ENCODE measurements around the gene BTRC. TPM values are rescaled to one million over a fixed set of nuclear protein-coding genes. Genes with fewer than 3 reads are reported as not detected.

The BTRC gene
- total RNA-seq, 2 donors from 2014 or later = 19.8 to 22.4 TPM

DNA sequence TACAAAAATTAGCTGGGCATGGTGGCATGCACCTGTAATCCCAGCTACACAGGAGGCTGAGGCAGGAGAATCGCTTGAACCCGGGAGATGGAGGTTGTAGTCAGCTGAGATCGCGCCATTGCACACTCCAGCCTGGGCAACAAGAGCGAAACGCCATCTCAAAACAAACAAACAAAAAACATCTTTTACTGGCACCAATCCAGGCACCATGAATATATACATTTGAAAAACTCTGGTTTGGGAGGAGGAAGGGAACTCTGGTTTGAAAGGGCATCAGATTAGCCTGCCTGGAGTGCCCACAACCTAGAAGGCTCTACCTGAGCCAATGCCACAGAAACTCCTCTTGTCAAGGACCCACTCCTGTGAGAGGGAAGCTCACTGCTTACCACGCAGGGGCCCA is 218.2 kb downstream of the BTRC start:
- peaks cover 0 to 18% of the 10 kb centered on the region in 2 donors for H3K4me1 ChIP-seq
- peaks cover 0 to 10% of the 10 kb centered on the region in 2 donors for H3K27me3 ChIP-seq
- H3K36me3 ChIP-seq = no peaks in the 10 kb centered on the region
- H3K9me3 ChIP-seq = peaks cover 0 to 13% of the 10 kb centered on the region in 2 donors
- DNase-seq (ENCODE audit: low spot score) = no peak
- H3K27ac ChIP-seq = no peak overlapping the region
- TF ChIP-seq, protein P1, sequence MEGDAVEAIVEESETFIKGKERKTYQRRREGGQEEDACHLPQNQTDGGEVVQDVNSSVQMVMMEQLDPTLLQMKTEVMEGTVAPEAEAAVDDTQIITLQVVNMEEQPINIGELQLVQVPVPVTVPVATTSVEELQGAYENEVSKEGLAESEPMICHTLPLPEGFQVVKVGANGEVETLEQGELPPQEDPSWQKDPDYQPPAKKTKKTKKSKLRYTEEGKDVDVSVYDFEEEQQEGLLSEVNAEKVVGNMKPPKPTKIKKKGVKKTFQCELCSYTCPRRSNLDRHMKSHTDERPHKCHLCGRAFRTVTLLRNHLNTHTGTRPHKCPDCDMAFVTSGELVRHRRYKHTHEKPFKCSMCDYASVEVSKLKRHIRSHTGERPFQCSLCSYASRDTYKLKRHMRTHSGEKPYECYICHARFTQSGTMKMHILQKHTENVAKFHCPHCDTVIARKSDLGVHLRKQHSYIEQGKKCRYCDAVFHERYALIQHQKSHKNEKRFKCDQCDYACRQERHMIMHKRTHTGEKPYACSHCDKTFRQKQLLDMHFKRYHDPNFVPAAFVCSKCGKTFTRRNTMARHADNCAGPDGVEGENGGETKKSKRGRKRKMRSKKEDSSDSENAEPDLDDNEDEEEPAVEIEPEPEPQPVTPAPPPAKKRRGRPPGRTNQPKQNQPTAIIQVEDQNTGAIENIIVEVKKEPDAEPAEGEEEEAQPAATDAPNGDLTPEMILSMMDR (IDR thresholded peaks at IDR 0.05) = no peak
- no peak overlapping the region for H3K4me3 ChIP-seq

DNA sequence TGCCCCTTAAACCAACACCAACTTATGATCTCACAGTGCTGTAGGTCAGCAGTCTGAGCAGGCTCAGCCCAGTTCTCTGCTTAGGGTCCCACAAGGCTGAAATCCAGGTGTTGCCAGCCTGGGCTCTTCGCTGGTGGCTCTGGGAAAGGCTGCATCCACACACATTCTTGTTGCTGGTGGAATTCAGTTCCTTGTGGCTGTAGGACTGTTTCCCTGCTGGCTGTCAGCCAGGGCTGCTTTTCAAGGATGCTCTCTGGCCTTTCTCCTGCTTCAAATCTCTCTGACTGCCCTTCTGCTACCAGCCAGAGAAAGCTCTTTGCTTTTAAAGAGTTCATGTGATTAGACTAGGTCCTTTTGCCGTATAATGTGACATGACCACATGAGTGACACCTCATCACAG is 218.8 kb downstream of the BTRC start:
- no peak overlapping the region for H3K4me3 ChIP-seq
- no peak for DNase-seq (ENCODE audit: low spot score)

DNA sequence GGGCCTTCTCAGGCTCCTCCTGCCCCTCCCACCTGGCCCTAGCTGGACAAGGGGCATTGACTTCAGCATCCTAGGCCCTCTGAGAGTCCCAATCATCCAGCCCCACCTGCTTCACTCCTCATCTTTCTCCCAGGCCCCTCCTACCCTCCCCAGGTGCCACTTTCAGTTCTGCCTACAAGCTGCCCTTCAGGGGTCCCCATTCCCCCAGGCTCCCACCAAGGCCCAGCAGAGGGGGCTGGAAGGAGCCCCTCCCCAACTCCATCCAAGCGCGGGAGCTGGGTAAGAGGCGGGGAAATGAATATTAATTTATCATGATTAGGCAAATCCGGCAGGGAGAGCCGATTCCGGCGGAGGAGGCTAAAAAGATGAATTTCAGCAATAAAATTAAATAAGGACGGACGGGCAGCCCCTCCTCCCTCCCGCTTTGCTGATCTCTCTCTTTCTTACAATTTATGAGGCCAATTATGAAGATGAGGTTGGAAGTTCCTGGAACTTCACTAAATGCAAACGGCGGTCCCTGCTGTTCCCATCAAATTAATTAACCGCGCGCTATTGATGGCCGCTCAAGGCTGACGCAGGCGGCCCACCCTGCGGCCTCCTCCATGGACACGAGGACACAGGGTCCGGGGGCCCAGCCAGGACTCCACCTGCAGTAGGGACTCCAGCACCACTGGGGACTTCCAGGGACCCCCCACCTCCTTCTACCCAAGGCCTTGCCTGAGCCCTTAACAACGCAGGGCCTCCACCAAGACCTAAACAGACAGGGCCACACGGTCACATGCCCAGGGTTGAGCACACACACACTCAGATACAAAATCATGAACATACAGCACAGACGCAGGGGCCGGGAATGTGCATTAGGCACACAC is 220.2 kb downstream of the BTRC start:
- DNase-seq (ENCODE audit: low spot score) = no peak
- H3K4me1 ChIP-seq = peaks cover 0 to 18% of the 10 kb centered on the region in 2 donors
- H3K36me3 ChIP-seq = peaks cover 4% of the 10 kb centered on the region
- no peak overlapping the region for H3K4me3 ChIP-seq
- TF ChIP-seq, protein P1 (IDR thresholded peaks at IDR 0.05) = no peak
- H3K9me3 ChIP-seq = peaks cover 0 to 13% of the 10 kb centered on the region in 2 donors
- H3K27me3 ChIP-seq = peaks cover 0 to 6% of the 10 kb centered on the region in 2 donors
- no peak overlapping the region for H3K27ac ChIP-seq

More for the DNA sequence above, 218.8 kb downstream of the BTRC start:
- TF ChIP-seq, protein P1 (IDR thresholded peaks at IDR 0.05) = no peak
- no peaks in the 10 kb centered on the region for H3K36me3 ChIP-seq
- no peak overlapping the region for H3K27ac ChIP-seq
- peaks cover 0 to 10% of the 10 kb centered on the region in 2 donors for H3K27me3 ChIP-seq
- H3K4me1 ChIP-seq = peaks cover 0 to 18% of the 10 kb centered on the region in 2 donors
- peaks cover 0 to 13% of the 10 kb centered on the region in 2 donors for H3K9me3 ChIP-seq

DNA sequence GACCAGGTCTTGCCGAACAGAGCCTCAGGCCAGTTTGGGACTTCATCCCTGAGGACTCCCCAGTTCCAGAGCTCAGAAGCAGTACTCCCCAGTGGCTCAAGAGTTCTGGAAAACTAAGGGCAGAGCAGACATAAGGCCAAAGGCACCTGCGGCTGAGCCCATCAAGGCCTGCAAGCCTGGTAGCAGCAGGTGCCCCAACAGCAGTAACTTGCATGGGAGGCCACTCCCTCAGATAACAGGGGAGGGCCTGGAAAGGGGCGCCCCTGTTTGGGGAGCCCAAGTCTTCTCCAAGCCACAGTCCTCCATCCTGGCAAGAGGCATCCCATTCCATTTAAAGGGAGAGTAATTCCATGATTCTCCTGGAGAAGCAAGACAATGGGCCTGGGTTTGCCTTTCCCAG is 221.1 kb downstream of the BTRC start:
- H3K4me3 ChIP-seq = no peak overlapping the region
- peaks cover 0 to 10% of the 10 kb centered on the region in 2 donors for H3K4me1 ChIP-seq
- no peaks in the 10 kb centered on the region for H3K27me3 ChIP-seq
- peaks cover 14% of the 10 kb centered on the region for H3K36me3 ChIP-seq
- H3K9me3 ChIP-seq = peaks cover 0 to 13% of the 10 kb centered on the region in 2 donors
- no peak for DNase-seq (ENCODE audit: low spot score)
- H3K27ac ChIP-seq = no peak overlapping the region
- TF ChIP-seq, protein P1 (IDR thresholded peaks at IDR 0.05) = no peak

DNA sequence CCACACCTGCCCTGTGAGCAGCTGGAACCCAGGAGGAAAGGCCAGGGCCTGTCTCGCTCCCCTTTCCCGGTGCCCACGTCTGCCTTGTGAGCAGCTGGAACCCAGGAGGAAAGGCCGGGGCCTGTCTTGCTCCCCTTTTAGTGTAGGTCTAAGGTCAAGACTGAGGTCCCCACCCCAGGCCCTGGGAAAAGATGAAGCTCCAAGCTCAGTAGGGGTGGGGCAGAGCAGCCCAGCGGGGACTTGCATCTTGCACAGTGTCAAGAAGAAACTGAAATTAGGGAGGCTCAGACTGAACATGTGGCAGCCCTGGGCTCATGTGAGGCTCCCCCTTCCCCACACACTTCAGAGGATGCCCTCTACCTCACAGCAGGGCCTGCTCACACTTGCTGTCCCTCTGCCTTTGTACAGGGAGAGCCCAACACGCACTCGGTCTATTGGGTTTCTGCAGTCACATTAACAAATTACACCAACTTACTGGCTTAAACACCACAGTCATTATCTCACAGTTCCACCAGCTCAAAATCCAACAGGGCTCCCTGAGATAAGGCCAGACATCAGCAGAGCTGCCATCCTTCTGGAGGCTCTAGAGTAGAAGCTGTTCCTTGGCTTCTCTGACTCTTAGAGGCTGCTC is 221.7 kb downstream of the BTRC start:
- H3K4me3 ChIP-seq = no peak overlapping the region
- peaks cover 0 to 13% of the 10 kb centered on the region in 2 donors for H3K9me3 ChIP-seq
- peaks cover 18% of the 10 kb centered on the region for H3K36me3 ChIP-seq
- H3K27me3 ChIP-seq = no peaks in the 10 kb centered on the region
- TF ChIP-seq, protein P1 (IDR thresholded peaks at IDR 0.05) = no peak
- H3K4me1 ChIP-seq = peaks cover 0 to 3% of the 10 kb centered on the region in 2 donors
- H3K27ac ChIP-seq = no peak overlapping the region
- DNase-seq (ENCODE audit: low spot score) = no peak
